MM.1S (cell line): ENCODE measurements around the gene CELF3.

Experiments
- DNase-seq: peaks from one replicate; pipeline ENCODE4 v3.0.0-alpha.2; 2015
- H2AFZ ChIP-seq: fragments of 300-600 bp; sonication (generic); 2 replicates; pipeline ENCODE4 v1.6.0; 2016; ENCODE audit warnings: antibody characterized with exemption, low read length
- H3F3A ChIP-seq: fragments of 300-600 bp; sonication (generic); 2 replicates; pipeline ENCODE4 v1.6.1; 2016; ENCODE audit warnings: mild to moderate bottlenecking, antibody characterized with exemption, low read length, moderate library complexity, mixed read lengths; ENCODE audit not compliant: insufficient read depth
- H3K27ac ChIP-seq: fragments of 300-600 bp; sonication (generic); 2 replicates; pipeline ENCODE4 v1.5.1; 2016; ENCODE audit warnings: mild to moderate bottlenecking, low read length
- H3K27me3 ChIP-seq: fragments of 300-600 bp; sonication (generic); replicated peaks from 2 replicates; pipeline ENCODE4 v1.6.0; 2016; ENCODE audit warnings: low read length; ENCODE audit not compliant: insufficient read depth
- H3K36me3 ChIP-seq: fragments of 300-600 bp; sonication (generic); replicated peaks from 2 replicates; pipeline ENCODE4 v1.6.1; 2016; ENCODE audit warnings: mild to moderate bottlenecking, low read length, mixed read lengths; ENCODE audit not compliant: insufficient read depth
- H3K4me1 ChIP-seq: fragments of 300-600 bp; sonication (generic); 2 replicates; pipeline ENCODE4 v1.6.1; 2016; ENCODE audit warnings: low read length, mixed read lengths
- H3K4me2 ChIP-seq: fragments of 300-600 bp; sonication (generic); 2 replicates; pipeline ENCODE4 v1.6.0; 2016; ENCODE audit warnings: low read depth, low read length
- H3K4me3 ChIP-seq: fragments of 300-600 bp; sonication (generic); 2 replicates; pipeline ENCODE4 v1.5.1; 2016; ENCODE audit warnings: low read length, mixed read lengths
- H3K79me2 ChIP-seq: fragments of 300-600 bp; sonication (generic); 2 replicates; pipeline ENCODE4 v1.6.1; 2016; ENCODE audit warnings: mixed run types, low read length, mixed read lengths
- H3K9ac ChIP-seq: fragments of 300-600 bp; sonication (generic); 2 replicates; pipeline ENCODE4 v1.6.1; 2016; ENCODE audit warnings: low read length, mixed read lengths
- H3K9me2 ChIP-seq: fragments of 300-600 bp; sonication (generic); replicated peaks from 2 replicates; pipeline ENCODE4 v1.6.1; 2016; ENCODE audit warnings: mild to moderate bottlenecking, low read length, mixed read lengths; ENCODE audit not compliant: insufficient read depth
- H3K9me3 ChIP-seq: fragments of 300-600 bp; sonication (generic); replicated peaks from 2 replicates; pipeline ENCODE4 v1.6.1; 2016; ENCODE audit warnings: mild to moderate bottlenecking, low read length, mixed read lengths; ENCODE audit not compliant: insufficient read depth
- H4K20me1 ChIP-seq: fragments of 300-600 bp; sonication (generic); 2 replicates; pipeline ENCODE4 v1.6.1; 2016; ENCODE audit warnings: mild to moderate bottlenecking, low read length, moderate library complexity, mixed read lengths; ENCODE audit not compliant: insufficient read depth
- EZH2 ChIP-seq: fragments of 300-600 bp; sonication (generic); optimal IDR thresholded peaks from 2 replicates; pipeline ENCODE3; 2017; ENCODE audit warnings: low read depth, mild to moderate bottlenecking, antibody characterized with exemption, low read length, mixed read lengths
- EZH2phosphoT487 ChIP-seq: fragments of 300-600 bp; sonication (generic); IDR thresholded peaks from 2 replicates; pipeline ENCODE4 v1.6.1; 2018; ENCODE audit warnings: antibody characterized with exemption, low read length
- TF ChIP-seq, protein P1 (sequence below): fragments of 300-600 bp; sonication (generic); IDR thresholded peaks from 2 replicates; pipeline ENCODE4 v1.5.1; 2016; ENCODE audit warnings: antibody characterized with exemption, low read length, mixed read lengths

The CELF3 gene

DNA sequence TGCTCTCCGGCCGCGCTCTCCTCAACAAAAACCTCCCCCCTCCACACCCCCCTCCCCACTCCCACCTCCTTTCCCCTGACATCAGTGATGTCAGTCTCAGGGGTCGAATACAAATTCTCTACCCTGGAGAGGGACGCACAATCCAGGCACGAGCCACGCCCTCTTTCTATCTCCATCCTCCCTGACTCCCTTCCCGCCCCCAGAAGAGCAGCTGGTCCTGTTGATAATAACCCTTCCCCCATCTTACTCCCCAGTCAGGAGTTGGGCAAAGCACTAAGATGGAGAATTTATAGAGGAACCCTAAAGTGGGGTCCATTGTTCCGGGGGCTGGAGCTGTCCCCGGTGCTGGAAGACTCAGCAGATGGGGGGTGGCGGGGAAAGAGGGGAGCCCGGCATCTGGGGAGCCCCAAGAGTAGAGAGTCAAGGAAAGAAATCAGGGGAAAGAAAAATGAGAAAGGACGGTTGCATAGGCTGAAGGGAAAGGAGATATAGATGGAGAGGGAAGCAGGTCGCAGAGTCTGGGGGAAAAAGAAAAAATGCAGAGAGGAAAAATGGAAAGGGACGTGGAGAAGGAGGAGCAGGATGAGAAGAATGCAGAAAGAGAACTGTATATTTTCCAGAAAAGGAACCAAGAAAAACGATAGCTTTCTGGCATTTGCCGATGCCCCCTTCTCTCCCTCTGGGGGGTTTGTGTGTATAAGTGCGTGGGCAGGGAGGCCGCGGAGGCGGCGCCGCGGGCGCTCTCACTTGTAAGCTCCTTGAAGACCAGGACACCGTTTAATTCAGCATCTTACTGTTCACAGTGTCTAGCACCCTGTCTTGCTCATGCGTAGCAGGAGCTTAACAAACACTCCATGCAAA lies at the start of gene CELF3:
Gene CELF3 (minus strand): TSS at position 33 of the 861 bp plus-strand sequence. CDS start 783 bp downstream, outside the sequence.
- peaks cover 78% of the 10 kb centered on the region for H3K27me3 ChIP-seq
- no peaks in the 10 kb centered on the region for H3K79me2 ChIP-seq
- H3K9me3 ChIP-seq, result no peaks in the 10 kb centered on the region
- H3K9me2 ChIP-seq, result no peaks in the 10 kb centered on the region
- no peak within 1 kb of the TSS for H3K9ac ChIP-seq
- no peaks in the 10 kb centered on the region for H4K20me1 ChIP-seq
- no peak within 1 kb of the TSS for H3K4me3 ChIP-seq
- no peaks in the 10 kb centered on the region for H3K36me3 ChIP-seq
- DNase-seq, result peak; percentile 14
- TF ChIP-seq, protein P1, sequence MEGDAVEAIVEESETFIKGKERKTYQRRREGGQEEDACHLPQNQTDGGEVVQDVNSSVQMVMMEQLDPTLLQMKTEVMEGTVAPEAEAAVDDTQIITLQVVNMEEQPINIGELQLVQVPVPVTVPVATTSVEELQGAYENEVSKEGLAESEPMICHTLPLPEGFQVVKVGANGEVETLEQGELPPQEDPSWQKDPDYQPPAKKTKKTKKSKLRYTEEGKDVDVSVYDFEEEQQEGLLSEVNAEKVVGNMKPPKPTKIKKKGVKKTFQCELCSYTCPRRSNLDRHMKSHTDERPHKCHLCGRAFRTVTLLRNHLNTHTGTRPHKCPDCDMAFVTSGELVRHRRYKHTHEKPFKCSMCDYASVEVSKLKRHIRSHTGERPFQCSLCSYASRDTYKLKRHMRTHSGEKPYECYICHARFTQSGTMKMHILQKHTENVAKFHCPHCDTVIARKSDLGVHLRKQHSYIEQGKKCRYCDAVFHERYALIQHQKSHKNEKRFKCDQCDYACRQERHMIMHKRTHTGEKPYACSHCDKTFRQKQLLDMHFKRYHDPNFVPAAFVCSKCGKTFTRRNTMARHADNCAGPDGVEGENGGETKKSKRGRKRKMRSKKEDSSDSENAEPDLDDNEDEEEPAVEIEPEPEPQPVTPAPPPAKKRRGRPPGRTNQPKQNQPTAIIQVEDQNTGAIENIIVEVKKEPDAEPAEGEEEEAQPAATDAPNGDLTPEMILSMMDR, result no peak
- TF ChIP-seq EZH2 (no peak), EZH2phosphoT487 (no peak; the same call in 1 of the 2 replicates)
- no peak within 1 kb of the TSS for H3K27ac ChIP-seq
- H3K4me1 ChIP-seq, result peaks cover 7% of the 10 kb centered on the region
- peaks cover 10% of the 10 kb centered on the region for H3F3A ChIP-seq
- peak within 1 kb of the TSS; percentile 31; the same call in 1 of the 2 replicates for H3K4me2 ChIP-seq
- no peak within 1 kb of the TSS for H2AFZ ChIP-seq

DNA sequence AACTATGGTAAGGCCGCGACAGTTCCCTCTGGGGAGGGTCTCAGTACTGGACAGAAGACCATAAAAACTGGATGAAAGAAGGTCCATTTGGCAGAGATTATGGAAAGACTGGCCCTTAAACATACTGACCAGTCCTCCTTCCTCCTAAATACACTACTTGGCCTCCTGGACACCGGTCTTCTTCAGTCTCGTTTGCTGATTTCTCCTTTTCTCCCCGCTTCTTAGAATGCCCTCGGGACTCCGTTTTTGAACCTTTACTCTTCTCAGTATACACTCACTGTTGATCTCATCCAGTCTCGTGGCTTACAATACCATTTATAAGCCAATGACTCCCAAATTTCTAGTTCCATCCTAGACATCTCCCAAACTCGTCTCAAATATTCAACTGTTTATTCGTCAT lies 47.4 kb upstream of the CELF3 start:
- peak overlapping the region; percentile 79 for H3K9ac ChIP-seq
- no peaks in the 10 kb centered on the region for H3K9me3 ChIP-seq
- H3K4me1 ChIP-seq, result peaks cover 13% of the 10 kb centered on the region
- peak overlapping the region; percentile 61 for H2AFZ ChIP-seq
- peak overlapping the region; percentile 92 for H3K4me3 ChIP-seq
- no peaks in the 10 kb centered on the region for H3K9me2 ChIP-seq
- peaks cover 4% of the 10 kb centered on the region; the same call in 1 of the 2 replicates for H3F3A ChIP-seq
- TF ChIP-seq, protein P1, result no peak
- TF ChIP-seq EZH2 (no peak), EZH2phosphoT487 (no peak)
- H3K27ac ChIP-seq, result peak overlapping the region; percentile 59; the same call in 1 of the 2 replicates
- H3K27me3 ChIP-seq, result no peaks in the 10 kb centered on the region
- H4K20me1 ChIP-seq, result no peaks in the 10 kb centered on the region
- H3K4me2 ChIP-seq, result peak overlapping the region; percentile 71
- peaks cover 30% of the 10 kb centered on the region for H3K79me2 ChIP-seq
- no peak for DNase-seq
- H3K36me3 ChIP-seq, result no peaks in the 10 kb centered on the region; the same call in 1 of the 2 replicates

DNA sequence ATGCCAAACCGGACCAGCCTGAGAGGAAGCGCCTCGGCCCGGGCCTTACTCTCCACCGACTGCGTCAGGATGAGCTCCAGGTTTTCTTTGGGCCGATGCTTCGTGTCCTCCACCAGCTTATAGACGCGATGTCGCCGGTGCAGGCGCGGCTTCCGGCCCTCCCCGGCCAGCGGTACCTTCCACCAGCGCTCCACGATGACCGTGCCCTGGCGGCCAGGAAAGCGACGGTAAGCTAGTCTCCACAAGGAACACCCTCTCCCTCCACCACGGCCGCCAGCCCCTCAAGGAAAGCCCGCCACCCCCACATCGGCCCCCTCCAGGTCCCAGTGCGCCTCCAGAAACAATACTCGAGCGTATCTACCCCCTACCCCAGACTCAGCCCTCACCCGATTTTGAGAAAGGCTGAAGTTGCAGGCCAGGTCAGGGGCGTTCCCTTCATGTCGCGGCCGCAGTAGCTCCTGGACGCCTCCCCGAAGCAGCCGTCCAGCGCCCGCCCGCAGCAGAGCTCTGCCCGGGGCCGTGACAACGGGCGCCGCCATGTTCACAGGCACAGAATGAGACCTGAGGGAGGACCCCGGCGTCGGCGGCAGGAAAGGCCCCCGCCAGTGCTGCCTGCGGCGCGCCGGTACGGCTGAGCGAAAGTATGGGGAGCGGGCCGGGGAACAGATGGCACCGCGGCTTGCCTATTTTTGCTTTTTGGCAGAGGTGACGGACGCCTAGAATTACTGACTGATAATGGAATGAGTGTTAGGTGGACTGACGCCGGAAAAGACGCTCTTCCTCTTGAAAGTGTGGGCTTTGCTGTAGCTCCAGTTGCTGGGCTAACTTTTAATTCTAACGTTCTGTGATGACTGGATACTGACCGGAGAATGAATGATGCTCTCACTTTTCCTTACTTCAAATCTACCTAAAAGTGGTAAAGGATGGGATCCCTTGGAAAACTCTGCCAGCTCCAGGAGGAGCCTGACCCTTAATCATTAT lies 46.6 kb upstream of the CELF3 start, which contains the start of gene MRPL9:
Gene MRPL9 (minus strand): TSS at position 556 of the 981 bp plus-strand sequence. CDS start 17 bp downstream, at position 539.
- TF ChIP-seq EZH2, result no peak
- TF ChIP-seq EZH2phosphoT487, result no peak
- TF ChIP-seq, protein P1, result no peak
- Histone ChIP-seq H3F3A (peaks cover 4% of the 10 kb centered on the region; the same call in 1 of the 2 replicates), H3K9ac (peak within 1 kb of the TSS; percentile 79), H3K79me2 (peaks cover 30% of the 10 kb centered on the region), H3K9me2 (no peaks in the 10 kb centered on the region), H3K4me2 (peak within 1 kb of the TSS; percentile 71), H3K4me3 (peak within 1 kb of the TSS; percentile 92), H3K36me3 (no peaks in the 10 kb centered on the region; the same call in 1 of the 2 replicates), H3K27me3 (no peaks in the 10 kb centered on the region), H3K9me3 (no peaks in the 10 kb centered on the region), H4K20me1 (no peaks in the 10 kb centered on the region), H2AFZ (peak within 1 kb of the TSS; percentile 61), H3K27ac (peak within 1 kb of the TSS; percentile 59), H3K4me1 (peaks cover 13% of the 10 kb centered on the region)
- peak; percentile 89 for DNase-seq
